H1 (cell line): Measurements from ENCODE around the gene C3orf80. TPM values are rescaled to one million over a fixed set of nuclear protein-coding genes. Genes with fewer than 3 reads are reported as not detected.

Source experiments
- CHD7 ChIP-seq: fragments of 300-600 bp; sonication (generic); IDR thresholded peaks from 2 replicates; pipeline ENCODE4 v1.7.1; 2012; ENCODE audit warnings: low read length, moderate library complexity, mild to moderate bottlenecking, inconsistent platforms; ENCODE audit not compliant: insufficient replicate concordance
- HDAC2 ChIP-seq, 2 experiments: fragments of 300-600 bp in 1 of 2; sonication (generic) in 1 of 2; IDR thresholded peaks; 2 replicates each; pipeline ENCODE4 v1.6.1; 2011 to 2012; ENCODE audit warnings: low read depth in 2 of 2, low read length in 2 of 2, mild to moderate bottlenecking in 2 of 2, moderate library complexity in 2 of 2, borderline replicate concordance in 1 of 2, inconsistent platforms in 1 of 2
- JUN ChIP-seq: IDR thresholded peaks from 2 replicates; pipeline ENCODE4 v1.6.1; 2011; ENCODE audit warnings: low read depth, mild to moderate bottlenecking, improper control_type of control experiment, low read length
- SIRT6 ChIP-seq: IDR thresholded peaks from one replicate; pipeline ENCODE4 v1.7.1; 2012; ENCODE audit warnings: low read length, inconsistent platforms
- SP4 ChIP-seq: IDR thresholded peaks from 2 replicates; pipeline ENCODE4 v1.6.1; 2012; ENCODE audit warnings: low read length, inconsistent platforms
- TAF7 ChIP-seq: optimal IDR thresholded peaks from 2 replicates; pipeline ENCODE3; 2011; ENCODE audit warnings: low read depth, mild to moderate bottlenecking, inconsistent platforms, low read length, moderate library complexity, borderline replicate concordance
- TCF12 ChIP-seq: IDR thresholded peaks from 2 replicates; pipeline ENCODE4 v1.6.1; 2011; ENCODE audit warnings: low read depth, mild to moderate bottlenecking, low read length
- polyA plus RNA-seq, 7 experiments: library from polyadenylated mRNA; depleted of rRNA in 3 of 7; stranded (reverse) in 5 of 7; unstranded in 2 of 7; fragments of >200 nt in 5 of 7; fragments of 200-250 nt in 2 of 7; gene quantifications; 1 replicate in 5 of 7; 2 replicates in 1 of 7; 4 replicates in 1 of 7; pipeline versions ENCODE4 v1.2.1 to v1.2.3, GENCODE V29; 2011 to 2013; ENCODE audit warnings: missing spikeins in 2 of 7, mixed read lengths in 2 of 7
- total RNA-seq: library from RNA; stranded (reverse); fragmentation: NEBNext Ultra II Directional; extraction: Animal tissue kit (Norgen Biotek cat#: 25700); gene quantifications from 2 replicates; pipeline ENCODE4 v1.2.1, GENCODE V29; 2021

C3orf80 gene
- total and polyA plus RNA-seq, 2 of the 8 experiments (the other 6 are each of a cell fraction or from before 2014, with no cell fraction given) = 0.57 to 1.1 TPM

- no peak for TF ChIP-seq CHD7
- TF ChIP-seq SIRT6 = no peak
- TF ChIP-seq TAF7 = no peak
- TF ChIP-seq JUN = no peak
- TF ChIP-seq TCF12 = no peak
- TF ChIP-seq HDAC2 (IDR thresholded peaks at IDR 0.05; ENCODE audit: borderline replicate concordance in 1 of 2, low read depth in 2 of 2, low read length in 2 of 2) = no peak
- no peak for TF ChIP-seq SP4
Observed at GRCh38 chr3:160192310-160193029, 32.8 kb upstream of the C3orf80 start (continued).
